Caco-2 (cell line): ENCODE data around the gene GIMD1. TPM values are rescaled to one million over a fixed set of nuclear protein-coding genes. Genes with fewer than 3 reads are reported as not detected.
A peak's percentile ranks its signal among the peaks of the same experiment; 100 is the strongest.

Source experiments
- BruUV-seq: library from RNA; stranded (reverse); fragments of 400-500 nt; replicated peaks from 2 replicates; lab custom pipeline; 2021; lab: Mats Ljungman, UMichigan
- CTCF ChIA-PET: fragments of 300-600 bp; sonication (Branson Sonifier 250); formaldehyde crosslinking; loops from one replicate; lab custom pipeline; 2022; ENCODE audit warnings: antibody characterized with exemption; lab: Charles Lee
- POLR2A ChIA-PET: fragments of 300-600 bp; sonication (Branson Sonifier 250); formaldehyde crosslinking; loops from one replicate; lab custom pipeline; 2022; ENCODE audit warnings: antibody characterized with exemption; lab: Charles Lee
- DNase-seq, 2 experiments: peaks; one replicate each; pipeline versions ENCODE4 v3.0.0 to v3.0.0-alpha.2; 2020 to 2022
- H3K27me3 ChIP-seq: replicated peaks from 2 replicates; pipeline ENCODE4 v1.6.0; 2011; ENCODE audit warnings: low read length; ENCODE audit not compliant: control insufficient read depth, insufficient read depth
- H3K36me3 ChIP-seq: 2 replicates; pipeline ENCODE4 v1.5.1; 2011; ENCODE audit warnings: low read length; ENCODE audit not compliant: control insufficient read depth, insufficient read depth
- H3K4me1 ChIP-seq: fragments of 250-450 bp; sonication (Bioruptor Pico); 2 replicates; pipeline ENCODE4 v1.5.1; 2020; ENCODE audit warnings: mild to moderate bottlenecking
- H3K4me3 ChIP-seq: 2 replicates; pipeline ENCODE4 v1.5.1; 2011; ENCODE audit warnings: low read depth, mild to moderate bottlenecking, control low read depth, low read length
- H3K9me3 ChIP-seq: fragments of 250-450 bp; sonication (Bioruptor Pico); 2 replicates; pipeline ENCODE4 v1.5.1; 2020; ENCODE audit warnings: mild to moderate bottlenecking, moderate library complexity
- H3K27ac Mint-ChIP-seq: one replicate; pipeline ENCODE4 v1.8.0; 2022; ENCODE audit warnings: mixed read lengths; ENCODE audit not compliant: unreplicated experiment
- H3K27me3 Mint-ChIP-seq: one replicate; pipeline ENCODE4 v1.8.0; 2022; ENCODE audit warnings: mixed read lengths; ENCODE audit not compliant: insufficient read depth, unreplicated experiment
- H3K36me3 Mint-ChIP-seq: one replicate; pipeline ENCODE4 v1.8.0; 2022; ENCODE audit warnings: mild to moderate bottlenecking, mixed read lengths; ENCODE audit not compliant: insufficient read depth, unreplicated experiment
- H3K4me1 Mint-ChIP-seq: one replicate; pipeline ENCODE4 v1.8.0; 2022; ENCODE audit warnings: low read depth, mixed read lengths; ENCODE audit not compliant: unreplicated experiment
- H3K4me3 Mint-ChIP-seq: one replicate; pipeline ENCODE4 v1.8.0; 2022; ENCODE audit warnings: mild to moderate bottlenecking, moderate library complexity, mixed read lengths; ENCODE audit not compliant: unreplicated experiment
- H3K9me3 Mint-ChIP-seq: one replicate; pipeline ENCODE4 v1.8.0; 2022; ENCODE audit warnings: mixed read lengths; ENCODE audit not compliant: unreplicated experiment
- CTCF ChIP-seq, 2 experiments: fragments of 200-600 bp in 1 of 2; IDR thresholded peaks; 1 replicate in 1 of 2; 2 replicates in 1 of 2; pipeline versions ENCODE4 v1.5.1 to v1.8.0; 2011 to 2022; ENCODE audit warnings: antibody characterized with exemption in 1 of 2, control low read depth in 1 of 2, inconsistent platforms in 1 of 2, low read depth in 1 of 2, low read length in 1 of 2, mild to moderate bottlenecking in 1 of 2, moderate library complexity in 1 of 2; ENCODE audit not compliant: insufficient read depth in 1 of 2, severe bottlenecking in 1 of 2, unreplicated experiment in 1 of 2
- intact Hi-C: fragments of 100-400 bp; cut with micrococcal nuclease; formaldehyde crosslinking; loops from one replicate; pipeline ENCODE4 v1.10.0; 2022; ENCODE audit not compliant: unreplicated experiment
- total RNA-seq: library from RNA; stranded (reverse); gene quantifications from 2 replicates; pipeline ENCODE4 v1.2.3, GENCODE V29; 2022

The GIMD1 gene
- total RNA-seq, 1 experiment from 2014 or later, result not detected

- Histone ChIP-seq H3K9me3 (no peaks in the 10 kb centered on the region), H3K4me1 (peaks cover 39% of the 10 kb centered on the region), H3K4me3 (no peak overlapping the region), H3K36me3 (no peaks in the 10 kb centered on the region), H3K27me3 (no peaks in the 10 kb centered on the region)
- no TSS peak for BruUV-seq
- Mint-ChIP-seq H3K27me3 (no peaks in the 10 kb centered on the region), H3K4me1 (peaks cover 5% of the 10 kb centered on the region), H3K36me3 (peaks cover 36% of the 10 kb centered on the region), H3K27ac (no peak overlapping the region), H3K4me3 (peak overlapping the region; percentile 37), H3K9me3 (no peaks in the 10 kb centered on the region)
- intact Hi-C loops, result no loop called here
- ChIA-PET CTCF (no interaction called here), POLR2A (no interaction called here)
- no peak for DNase-seq
- TF ChIP-seq CTCF (IDR thresholded peaks at IDR 0.05; ENCODE audit: insufficient read depth in 1 of 2, low read depth in 1 of 2, low read length in 1 of 2, severe bottlenecking in 1 of 2, unreplicated experiment in 1 of 2), result no peak
These were observed 48.3 kb downstream of the GIMD1 start for GRCh38 chr4:106320235-106320634.

GRCh38 chr4:106318511-106318910, 50.1 kb downstream of the GIMD1 start:
- CTCF ChIA-PET, result no interaction called here
- peak overlapping the region; percentile 75 for H3K4me3 ChIP-seq
- H3K4me1 ChIP-seq, result peaks cover 36% of the 10 kb centered on the region
- POLR2A ChIA-PET, result no interaction called here
- no TSS peak for BruUV-seq
- intact Hi-C loops, result no loop called here
- peaks cover 9% of the 10 kb centered on the region for H3K4me1 Mint-ChIP-seq
- H3K4me3 Mint-ChIP-seq, result no peak overlapping the region
- peak overlapping the region; percentile 59 for H3K27ac Mint-ChIP-seq
- no peaks in the 10 kb centered on the region for H3K27me3 ChIP-seq
- no peak for DNase-seq
- no peaks in the 10 kb centered on the region for H3K27me3 Mint-ChIP-seq
- no peaks in the 10 kb centered on the region for H3K9me3 ChIP-seq
- H3K36me3 ChIP-seq, result no peaks in the 10 kb centered on the region
- H3K9me3 Mint-ChIP-seq, result no peaks in the 10 kb centered on the region
- peaks cover 31% of the 10 kb centered on the region for H3K36me3 Mint-ChIP-seq
- TF ChIP-seq CTCF (IDR thresholded peaks at IDR 0.05; ENCODE audit: insufficient read depth in 1 of 2, low read depth in 1 of 2, low read length in 1 of 2, severe bottlenecking in 1 of 2, unreplicated experiment in 1 of 2), result no peak

- Histone ChIP-seq H3K9me3 (no peaks in the 10 kb centered on the region), H3K4me3 (peak overlapping the region; percentile 75), H3K36me3 (no peaks in the 10 kb centered on the region), H3K27me3 (no peaks in the 10 kb centered on the region), H3K4me1 (peaks cover 36% of the 10 kb centered on the region)
- Mint-ChIP-seq H3K27me3 (no peaks in the 10 kb centered on the region), H3K9me3 (no peaks in the 10 kb centered on the region), H3K4me1 (peaks cover 16% of the 10 kb centered on the region), H3K27ac (no peak overlapping the region), H3K36me3 (peaks cover 38% of the 10 kb centered on the region), H3K4me3 (no peak overlapping the region)
- CTCF ChIA-PET, result no interaction called here
- POLR2A ChIA-PET, result no interaction called here
- TF ChIP-seq CTCF (IDR thresholded peaks at IDR 0.05; ENCODE audit: insufficient read depth in 1 of 2, low read depth in 1 of 2, low read length in 1 of 2, severe bottlenecking in 1 of 2, unreplicated experiment in 1 of 2), result no peak
- intact Hi-C loops, result no loop called here
- DNase-seq, result no peak
- BruUV-seq, result no TSS peak
These were observed 50.8 kb downstream of the GIMD1 start for GRCh38 chr4:106317815-106318214.
